ENCODE data around the gene STMN1. TPM values are rescaled to one million over a fixed set of nuclear protein-coding genes. Genes with fewer than 3 reads are reported as not detected.
A peak's percentile ranks its signal among the peaks of the same experiment; 100 is the strongest.

The STMN1 gene
- total and polyA plus RNA-seq, 7 donors: 30.7 to 175 (median 37.5) TPM

DNA sequence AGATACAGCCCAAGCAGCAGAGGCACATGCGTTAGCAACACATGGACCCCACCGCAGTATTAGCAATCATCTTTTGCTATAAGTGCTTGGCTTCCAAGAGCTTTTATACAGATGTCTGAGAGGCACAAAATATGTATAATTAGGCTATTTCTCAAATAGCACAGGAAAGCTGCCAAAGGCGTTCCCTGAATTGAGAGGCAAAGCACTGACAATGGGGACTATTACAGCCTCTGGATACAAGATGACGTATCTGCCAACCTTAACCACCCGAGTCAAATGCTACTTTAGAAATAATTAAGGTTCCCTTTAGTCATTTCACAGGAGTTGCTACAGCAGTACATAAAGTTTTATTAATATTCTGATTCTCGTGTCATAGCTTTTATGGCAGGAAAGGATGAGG, 6.4 kb downstream of the STMN1 start:
- intact Hi-C loops (cut with DNase I): loop anchor here (5.0 kb wide), 1 partner anchor 213 kb away; the partner anchor contains the start of gene PDIK1L

DNA sequence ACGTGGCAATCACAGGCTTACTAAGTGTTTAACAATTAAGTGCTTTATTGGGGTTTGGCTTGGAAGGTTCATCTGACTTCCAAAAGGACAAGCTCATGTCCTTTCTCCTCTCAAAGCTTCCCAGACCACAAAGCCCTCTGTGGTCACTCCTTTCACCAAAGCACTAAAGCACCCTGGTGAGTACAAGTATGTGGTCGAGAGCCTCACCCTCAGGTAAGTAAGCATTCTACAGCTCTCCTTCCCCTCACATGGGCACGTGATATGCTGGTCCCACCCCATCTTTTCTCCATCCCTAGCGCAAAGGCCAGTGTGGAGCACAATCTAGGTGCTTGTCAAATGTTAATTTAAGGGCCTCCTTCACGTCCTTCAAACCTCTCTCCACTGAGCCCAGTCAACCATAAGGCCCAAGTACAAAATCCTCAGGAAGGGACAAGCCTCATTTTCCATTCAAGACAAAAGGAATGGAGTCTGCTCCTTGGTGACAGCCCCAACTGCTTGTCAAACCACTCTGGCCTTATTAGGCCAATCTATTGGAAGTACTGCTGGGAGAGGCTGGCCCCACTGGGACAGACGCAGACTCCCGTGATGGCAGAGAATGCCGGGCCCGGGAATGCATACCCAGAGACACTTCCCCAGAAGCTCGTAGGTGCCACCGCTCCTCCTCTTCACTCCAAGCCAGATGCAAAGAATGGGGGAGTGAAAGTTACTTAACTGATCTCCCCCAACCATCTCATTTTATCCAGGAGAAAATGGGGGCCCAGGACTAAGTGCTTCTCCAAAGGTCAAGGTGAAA, 7.8 kb downstream of the STMN1 start:
- H3K4me3 ChIP-seq: no peak overlapping the region
- TF ChIP-seq EP300 (IDR thresholded peaks at IDR 0.05): no peak
- no peak for TF ChIP-seq POLR2A (IDR thresholded peaks at IDR 0.05)
- no peak for TF ChIP-seq CTCF (IDR thresholded peaks at IDR 0.05)
- TF ChIP-seq POLR2AphosphoS5 (IDR thresholded peaks at IDR 0.05): no peak
- no peaks in the 10 kb centered on the region for H3K9me3 ChIP-seq
- no peak overlapping the region for H3K27ac ChIP-seq
- WGBS, 2 donors: 91 to 92% methylated on average over 11 of the region's 11 CpGs
- H3K36me3 ChIP-seq: peaks cover 0 to 49% (median 9%) of the 10 kb centered on the region in 4 donors
- peaks cover 0 to 14% (median 10%) of the 10 kb centered on the region in 4 donors for H3K4me1 ChIP-seq
- peak; percentile 36 for DNase-seq
- no peaks in the 10 kb centered on the region for H3K27me3 ChIP-seq
- intact Hi-C loops (cut with DNase I): no loop called here

More for the DNA sequence above, 6.4 kb downstream of the STMN1 start:
- DNase-seq: no peak
- H3K4me3 ChIP-seq: no peak overlapping the region
- 87 to 91% methylated on average over 6 of the region's 6 CpGs for WGBS, 2 donors
- H3K27me3 ChIP-seq: no peaks in the 10 kb centered on the region
- peaks cover 0 to 49% (median 9%) of the 10 kb centered on the region in 4 donors for H3K36me3 ChIP-seq
- no peak overlapping the region for H3K27ac ChIP-seq
- no peaks in the 10 kb centered on the region for H3K9me3 ChIP-seq
- peaks cover 0 to 23% (median 18%) of the 10 kb centered on the region in 4 donors for H3K4me1 ChIP-seq
- TF ChIP-seq POLR2AphosphoS5 (IDR thresholded peaks at IDR 0.05) (no peak), POLR2A (IDR thresholded peaks at IDR 0.05) (no peak), EP300 (IDR thresholded peaks at IDR 0.05) (no peak), CTCF (IDR thresholded peaks at IDR 0.05) (no peak)

GRCh38 chr1:25897754-25898153, 8.5 kb downstream of the STMN1 start:
- peaks cover 0 to 21% (median 15%) of the 10 kb centered on the region in 4 donors for H3K4me1 ChIP-seq
- H3K27me3 ChIP-seq: no peaks in the 10 kb centered on the region
- no peak for TF ChIP-seq POLR2AphosphoS5 (IDR thresholded peaks at IDR 0.05)
- no peak for TF ChIP-seq EP300 (IDR thresholded peaks at IDR 0.05)
- no peak for TF ChIP-seq POLR2A (IDR thresholded peaks at IDR 0.05)
- TF ChIP-seq CTCF (IDR thresholded peaks at IDR 0.05): no peak
- 88 to 90% methylated on average over 5 of the region's 5 CpGs for WGBS, 2 donors
- peak; percentile 35 for DNase-seq
- intact Hi-C loops (cut with DNase I): no loop called here
- H3K4me3 ChIP-seq: no peak overlapping the region
- H3K36me3 ChIP-seq: peaks cover 0 to 46% (median 9%) of the 10 kb centered on the region in 4 donors
- H3K27ac ChIP-seq: no peak overlapping the region
- H3K9me3 ChIP-seq: no peaks in the 10 kb centered on the region

GRCh38 chr1:25896266-25896665, 10.0 kb downstream of the STMN1 start:
- WGBS, 2 donors: 88 to 93% methylated on average over 1 of the region's 1 CpG
- H3K36me3 ChIP-seq: peaks cover 0 to 31% (median 4%) of the 10 kb centered on the region in 4 donors
- H3K9me3 ChIP-seq: no peaks in the 10 kb centered on the region
- DNase-seq: peak; percentile 51
- no peak overlapping the region for H3K4me3 ChIP-seq
- no peaks in the 10 kb centered on the region for H3K27me3 ChIP-seq
- no peak overlapping the region for H3K27ac ChIP-seq
- peaks cover 0 to 31% (median 27%) of the 10 kb centered on the region in 4 donors for H3K4me1 ChIP-seq
- intact Hi-C loops (cut with DNase I): no loop called here
- TF ChIP-seq POLR2A (IDR thresholded peaks at IDR 0.05) (no peak), CTCF (IDR thresholded peaks at IDR 0.05) (no peak), EP300 (IDR thresholded peaks at IDR 0.05) (no peak), POLR2AphosphoS5 (IDR thresholded peaks at IDR 0.05) (no peak)
